Neural cell (in vitro differentiated cells): ENCODE measurements around the gene METTL16.

Source experiments
- CTCF ChIP-seq: fragments of 450-650 bp; IDR thresholded peaks from 2 replicates; pipeline ENCODE4 v1.5.1; 2014; ENCODE audit warnings: antibody characterized with exemption, mild to moderate bottlenecking, moderate library complexity; ENCODE audit not compliant: poor library complexity, severe bottlenecking
- EP300 ChIP-seq: fragments of 450-650 bp; conservative IDR thresholded peaks from 2 replicates; pipeline ENCODE4 v1.6.1; 2014; ENCODE audit warnings: antibody characterized with exemption, mild to moderate bottlenecking, moderate library complexity; ENCODE audit not compliant: poor library complexity, severe bottlenecking
- EZH2 ChIP-seq: fragments of 200-600, 300-800 bp; shearing (Covaris generic), sonication (generic); IDR thresholded peaks from 2 replicates; pipeline ENCODE4 v1.6.1; 2014; ENCODE audit warnings: antibody characterized with exemption, low read length, borderline replicate concordance, mild to moderate bottlenecking; ENCODE audit not compliant: insufficient read depth, poor library complexity, severe bottlenecking
- POLR2AphosphoS5 ChIP-seq: IDR thresholded peaks from 2 replicates; pipeline ENCODE4 v1.6.1; 2012
- RAD21 ChIP-seq: fragments of 450-650 bp; conservative IDR thresholded peaks from 2 replicates; pipeline ENCODE4 v1.6.1; 2014; ENCODE audit warnings: antibody characterized with exemption, mild to moderate bottlenecking, moderate library complexity
- REST ChIP-seq: IDR thresholded peaks from 2 replicates; pipeline ENCODE4 v1.6.1; 2012; ENCODE audit warnings: borderline replicate concordance
- SMC3 ChIP-seq: fragments of 450-650 bp; conservative IDR thresholded peaks from 2 replicates; pipeline ENCODE4 v1.6.1; 2014; ENCODE audit warnings: antibody characterized with exemption, mild to moderate bottlenecking, moderate library complexity; ENCODE audit not compliant: poor library complexity
- TAF1 ChIP-seq: IDR thresholded peaks from 2 replicates; pipeline ENCODE4 v1.6.1; 2012; ENCODE audit warnings: low read depth

GRCh38 chr17:2414446-2415064, 97.1 kb downstream of the METTL16 start:
- TF ChIP-seq CTCF (no peak), TAF1 (no peak), EZH2 (no peak), RAD21 (no peak), POLR2AphosphoS5 (no peak), EP300 (no peak), REST (no peak), SMC3 (no peak)
